Neural cell (in vitro differentiated cells): ENCODE results near the gene TBL1X. TPM values are rescaled to one million over a fixed set of nuclear protein-coding genes. Genes with fewer than 3 reads are reported as not detected.
"Not testable (repeated sequence)": the region's sequence is repeated elsewhere in the genome, so short reads cannot be mapped to it uniquely, and the experiment has no call there.

ENCODE experiments used
- H2AFZ ChIP-seq: fragments of 200-600, 300-800 bp; sonication (generic), shearing (Covaris generic); 2 replicates; pipeline ENCODE4 v1.6.0; 2014; ENCODE audit warnings: low read depth, mild to moderate bottlenecking, antibody characterized with exemption, low read length, moderate library complexity
- H3F3A ChIP-seq: fragments of 200-600 bp; shearing (Covaris generic); 2 replicates; pipeline ENCODE4 v1.6.1; 2016; ENCODE audit warnings: mild to moderate bottlenecking, moderate library complexity, mixed read lengths, antibody characterized with exemption, low read length; ENCODE audit not compliant: insufficient read depth, poor library complexity, severe bottlenecking
- H3K27ac ChIP-seq: fragments of 200-600, 300-800 bp; sonication (generic), shearing (Covaris generic); 2 replicates; pipeline ENCODE4 v1.5.1; 2014; ENCODE audit warnings: mild to moderate bottlenecking, low read length, moderate library complexity
- H3K27me3 ChIP-seq: fragments of 300-800, 200-600 bp; sonication (generic), shearing (Covaris generic); 2 replicates; pipeline ENCODE4 v1.6.0; 2014; ENCODE audit warnings: mild to moderate bottlenecking, low read depth, low read length, moderate library complexity; ENCODE audit not compliant: insufficient read depth
- H3K36me3 ChIP-seq: fragments of 300-800, 200-600 bp; sonication (generic), shearing (Covaris generic); 2 replicates; pipeline ENCODE4 v1.5.1; 2014; ENCODE audit warnings: mild to moderate bottlenecking, antibody characterized with exemption, low read length, moderate library complexity; ENCODE audit not compliant: insufficient read depth
- H3K4me2 ChIP-seq: fragments of 300-800, 200-600 bp; sonication (generic), shearing (Covaris generic); 2 replicates; pipeline ENCODE4 v1.6.0; 2014; ENCODE audit warnings: mild to moderate bottlenecking, low read length
- H3K4me3 ChIP-seq: fragments of 300-800, 200-600 bp; sonication (generic), shearing (Covaris generic); 2 replicates; pipeline ENCODE4 v1.5.1; 2014; ENCODE audit warnings: mild to moderate bottlenecking, low read length, moderate library complexity
- H3K79me2 ChIP-seq: fragments of 200-600 bp; shearing (Covaris generic); replicated peaks from 2 replicates; pipeline ENCODE4 v1.6.0; 2014; ENCODE audit warnings: mild to moderate bottlenecking, low read length, moderate library complexity; ENCODE audit not compliant: insufficient read depth
- H3K9ac ChIP-seq: fragments of 300-800, 200-600 bp; sonication (generic), shearing (Covaris generic); 2 replicates; pipeline ENCODE4 v1.6.1; 2016; ENCODE audit warnings: mild to moderate bottlenecking, low read length, mixed read lengths
- H3K9me2 ChIP-seq: fragments of 200-600 bp; shearing (Covaris generic); 2 replicates; pipeline ENCODE4 v1.6.1; 2016; ENCODE audit warnings: mild to moderate bottlenecking, low read length, mixed read lengths; ENCODE audit not compliant: insufficient read depth
- H3K9me3 ChIP-seq: fragments of 200-600, 300-800 bp; sonication (generic), shearing (Covaris generic); 2 replicates; pipeline ENCODE4 v1.6.1; 2016; ENCODE audit warnings: mild to moderate bottlenecking, mixed run types, low read length, moderate library complexity, mixed read lengths
- H4K20me1 ChIP-seq: fragments of 200-600 bp; shearing (Covaris generic); 2 replicates; pipeline ENCODE4 v1.6.1; 2016; ENCODE audit warnings: mild to moderate bottlenecking, mixed run types; ENCODE audit not compliant: insufficient read depth
- EP300 ChIP-seq: fragments of 450-650 bp; conservative IDR thresholded peaks from 2 replicates; pipeline ENCODE4 v1.6.1; 2014; ENCODE audit warnings: antibody characterized with exemption, mild to moderate bottlenecking, moderate library complexity; ENCODE audit not compliant: poor library complexity, severe bottlenecking
- EZH2 ChIP-seq: fragments of 200-600, 300-800 bp; shearing (Covaris generic), sonication (generic); IDR thresholded peaks from 2 replicates; pipeline ENCODE4 v1.6.1; 2014; ENCODE audit warnings: antibody characterized with exemption, low read length, borderline replicate concordance, mild to moderate bottlenecking; ENCODE audit not compliant: insufficient read depth, poor library complexity, severe bottlenecking
- MXI1 ChIP-seq: fragments of 450-650 bp; conservative IDR thresholded peaks from 2 replicates; pipeline ENCODE4 v1.6.1; 2014; ENCODE audit warnings: antibody characterized with exemption, mild to moderate bottlenecking; ENCODE audit not compliant: poor library complexity, severe bottlenecking
- POLR2AphosphoS5 ChIP-seq: IDR thresholded peaks from 2 replicates; pipeline ENCODE4 v1.6.1; 2012
- RAD21 ChIP-seq: fragments of 450-650 bp; conservative IDR thresholded peaks from 2 replicates; pipeline ENCODE4 v1.6.1; 2014; ENCODE audit warnings: antibody characterized with exemption, mild to moderate bottlenecking, moderate library complexity
- SMC3 ChIP-seq: fragments of 450-650 bp; conservative IDR thresholded peaks from 2 replicates; pipeline ENCODE4 v1.6.1; 2014; ENCODE audit warnings: antibody characterized with exemption, mild to moderate bottlenecking, moderate library complexity; ENCODE audit not compliant: poor library complexity
- TAF1 ChIP-seq: IDR thresholded peaks from 2 replicates; pipeline ENCODE4 v1.6.1; 2012; ENCODE audit warnings: low read depth
- polyA plus RNA-seq: library from polyadenylated mRNA; depleted of rRNA; stranded (reverse); fragments of >200 nt; gene quantifications from 2 replicates; pipeline ENCODE4 v1.2.3, GENCODE V29; 2014
- TF ChIP-seq, protein P1 (sequence below): IDR thresholded peaks from 2 replicates; pipeline ENCODE4 v1.6.1; 2012; ENCODE audit warnings: borderline replicate concordance
- TF ChIP-seq, protein P2 (sequence below): fragments of 450-650 bp; IDR thresholded peaks from 2 replicates; pipeline ENCODE4 v1.5.1; 2014; ENCODE audit warnings: antibody characterized with exemption, mild to moderate bottlenecking, moderate library complexity; ENCODE audit not compliant: poor library complexity, severe bottlenecking

Gene TBL1X
- polyA plus RNA-seq, 1 donor from 2014 or later, result 2.2 TPM

DNA sequence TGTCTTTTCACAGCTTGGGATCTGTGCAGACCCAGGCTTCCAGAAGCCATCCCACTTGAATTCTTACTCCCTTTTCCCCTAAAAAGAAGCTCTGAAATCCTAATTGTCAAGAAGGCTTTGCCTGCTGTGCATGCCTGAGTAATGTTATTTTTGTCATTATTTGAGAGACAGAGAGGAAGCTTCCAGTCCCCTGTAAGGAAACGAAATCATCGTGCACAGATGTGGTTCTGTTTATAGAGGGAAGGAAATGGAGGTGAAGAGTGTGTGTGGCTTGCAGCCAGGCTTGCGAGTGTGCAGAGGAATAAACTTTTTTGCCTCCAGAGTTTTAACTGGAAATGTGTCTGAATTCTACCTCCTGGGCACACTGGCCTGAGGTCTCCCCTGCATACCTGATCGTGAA is 70.2 kb downstream of the TBL1X start:
- Histone ChIP-seq H3K36me3 (no peaks in the 10 kb centered on the region), H3K79me2 (peaks cover under 1% of the 10 kb centered on the region), H3K4me2 (no peak overlapping the region), H2AFZ (no peak overlapping the region), H3K9me2 (no peaks in the 10 kb centered on the region), H3K9ac (no peak overlapping the region), H3K27ac (no peak overlapping the region), H3K9me3 (no peaks in the 10 kb centered on the region), H3F3A (no peaks in the 10 kb centered on the region), H4K20me1 (no peaks in the 10 kb centered on the region), H3K27me3 (no peaks in the 10 kb centered on the region), H3K4me3 (no peak overlapping the region)
- TF ChIP-seq TAF1 (no peak), MXI1 (no peak), EZH2 (no peak), SMC3 (no peak)
- TF ChIP-seq, protein P1, sequence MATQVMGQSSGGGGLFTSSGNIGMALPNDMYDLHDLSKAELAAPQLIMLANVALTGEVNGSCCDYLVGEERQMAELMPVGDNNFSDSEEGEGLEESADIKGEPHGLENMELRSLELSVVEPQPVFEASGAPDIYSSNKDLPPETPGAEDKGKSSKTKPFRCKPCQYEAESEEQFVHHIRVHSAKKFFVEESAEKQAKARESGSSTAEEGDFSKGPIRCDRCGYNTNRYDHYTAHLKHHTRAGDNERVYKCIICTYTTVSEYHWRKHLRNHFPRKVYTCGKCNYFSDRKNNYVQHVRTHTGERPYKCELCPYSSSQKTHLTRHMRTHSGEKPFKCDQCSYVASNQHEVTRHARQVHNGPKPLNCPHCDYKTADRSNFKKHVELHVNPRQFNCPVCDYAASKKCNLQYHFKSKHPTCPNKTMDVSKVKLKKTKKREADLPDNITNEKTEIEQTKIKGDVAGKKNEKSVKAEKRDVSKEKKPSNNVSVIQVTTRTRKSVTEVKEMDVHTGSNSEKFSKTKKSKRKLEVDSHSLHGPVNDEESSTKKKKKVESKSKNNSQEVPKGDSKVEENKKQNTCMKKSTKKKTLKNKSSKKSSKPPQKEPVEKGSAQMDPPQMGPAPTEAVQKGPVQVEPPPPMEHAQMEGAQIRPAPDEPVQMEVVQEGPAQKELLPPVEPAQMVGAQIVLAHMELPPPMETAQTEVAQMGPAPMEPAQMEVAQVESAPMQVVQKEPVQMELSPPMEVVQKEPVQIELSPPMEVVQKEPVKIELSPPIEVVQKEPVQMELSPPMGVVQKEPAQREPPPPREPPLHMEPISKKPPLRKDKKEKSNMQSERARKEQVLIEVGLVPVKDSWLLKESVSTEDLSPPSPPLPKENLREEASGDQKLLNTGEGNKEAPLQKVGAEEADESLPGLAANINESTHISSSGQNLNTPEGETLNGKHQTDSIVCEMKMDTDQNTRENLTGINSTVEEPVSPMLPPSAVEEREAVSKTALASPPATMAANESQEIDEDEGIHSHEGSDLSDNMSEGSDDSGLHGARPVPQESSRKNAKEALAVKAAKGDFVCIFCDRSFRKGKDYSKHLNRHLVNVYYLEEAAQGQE, result no peak

DNA sequence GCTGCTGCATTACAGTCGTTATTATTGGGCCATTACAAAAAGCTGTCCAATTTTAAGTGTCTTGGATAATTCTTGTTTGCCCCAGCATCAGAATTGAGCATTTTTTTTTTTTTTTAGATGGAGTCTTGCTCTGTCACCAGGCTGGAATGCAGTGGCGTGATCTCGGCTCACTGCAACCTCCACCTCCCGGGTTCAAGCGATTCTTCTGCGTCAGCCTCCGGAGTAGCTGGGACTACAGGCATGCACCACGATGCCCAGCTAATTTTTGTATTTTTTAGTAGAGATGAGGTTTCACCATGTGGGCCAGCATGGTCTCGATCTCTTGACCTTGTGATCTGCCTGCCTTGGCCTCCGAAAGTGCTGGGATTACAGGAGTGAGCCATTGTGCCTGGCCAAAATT is 71.3 kb downstream of the TBL1X start:
- not testable (repeated sequence) for H3F3A ChIP-seq, H3K79me2 ChIP-seq, H3K9me2 ChIP-seq, H2AFZ ChIP-seq, H3K9ac ChIP-seq, H3K27me3 ChIP-seq, H3K9me3 ChIP-seq, H3K4me2 ChIP-seq, H3K4me3 ChIP-seq, H3K27ac ChIP-seq, H4K20me1 ChIP-seq, H3K36me3 ChIP-seq

DNA sequence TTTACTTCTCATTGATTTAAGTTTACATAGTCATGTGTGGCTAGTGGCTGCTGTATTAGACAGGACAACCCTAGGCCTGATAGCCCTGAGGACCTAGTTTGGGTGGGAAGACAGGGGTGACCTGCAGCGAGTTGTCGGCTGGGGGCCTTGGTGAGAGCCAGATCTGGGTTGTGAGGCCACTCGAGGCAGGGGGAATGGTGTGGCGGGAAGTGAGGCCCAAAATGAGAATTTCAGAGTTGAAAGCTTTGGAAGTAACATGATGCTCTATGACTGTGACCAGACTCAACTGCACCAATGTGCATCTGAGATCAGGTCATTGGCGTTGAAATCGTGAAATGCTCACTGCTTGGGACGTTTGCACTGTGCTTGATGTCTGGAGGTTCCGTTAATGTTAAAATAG is 72.9 kb downstream of the TBL1X start:
- Histone ChIP-seq H3K4me3 (no peak overlapping the region), H3K36me3 (no peaks in the 10 kb centered on the region), H3K79me2 (no peaks in the 10 kb centered on the region), H4K20me1 (no peaks in the 10 kb centered on the region), H3K27me3 (no peaks in the 10 kb centered on the region), H3F3A (no peaks in the 10 kb centered on the region), H3K9ac (no peak overlapping the region), H3K4me2 (no peak overlapping the region), H3K9me3 (no peaks in the 10 kb centered on the region), H2AFZ (no peak overlapping the region), H3K27ac (no peak overlapping the region), H3K9me2 (no peaks in the 10 kb centered on the region)
- TF ChIP-seq MXI1, result no peak
- TF ChIP-seq RAD21, result no peak
- no peak for TF ChIP-seq SMC3
- no peak for TF ChIP-seq EZH2
- TF ChIP-seq, protein P2, sequence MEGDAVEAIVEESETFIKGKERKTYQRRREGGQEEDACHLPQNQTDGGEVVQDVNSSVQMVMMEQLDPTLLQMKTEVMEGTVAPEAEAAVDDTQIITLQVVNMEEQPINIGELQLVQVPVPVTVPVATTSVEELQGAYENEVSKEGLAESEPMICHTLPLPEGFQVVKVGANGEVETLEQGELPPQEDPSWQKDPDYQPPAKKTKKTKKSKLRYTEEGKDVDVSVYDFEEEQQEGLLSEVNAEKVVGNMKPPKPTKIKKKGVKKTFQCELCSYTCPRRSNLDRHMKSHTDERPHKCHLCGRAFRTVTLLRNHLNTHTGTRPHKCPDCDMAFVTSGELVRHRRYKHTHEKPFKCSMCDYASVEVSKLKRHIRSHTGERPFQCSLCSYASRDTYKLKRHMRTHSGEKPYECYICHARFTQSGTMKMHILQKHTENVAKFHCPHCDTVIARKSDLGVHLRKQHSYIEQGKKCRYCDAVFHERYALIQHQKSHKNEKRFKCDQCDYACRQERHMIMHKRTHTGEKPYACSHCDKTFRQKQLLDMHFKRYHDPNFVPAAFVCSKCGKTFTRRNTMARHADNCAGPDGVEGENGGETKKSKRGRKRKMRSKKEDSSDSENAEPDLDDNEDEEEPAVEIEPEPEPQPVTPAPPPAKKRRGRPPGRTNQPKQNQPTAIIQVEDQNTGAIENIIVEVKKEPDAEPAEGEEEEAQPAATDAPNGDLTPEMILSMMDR, result no peak
- no peak for TF ChIP-seq POLR2AphosphoS5
- TF ChIP-seq, protein P1, result no peak
- TF ChIP-seq EP300, result no peak
- TF ChIP-seq TAF1, result no peak
